Measurements from ENCODE around the gene NCOA4. TPM values are rescaled to one million over a fixed set of nuclear protein-coding genes. Genes with fewer than 3 reads are reported as not detected.
A peak's percentile ranks its signal among the peaks of the same experiment; 100 is the strongest.

The NCOA4 gene
- total and polyA plus RNA-seq, 2 of the 8 experiments (the other 6 are each of a cell fraction or from before 2014, with no cell fraction given) = 28.9 to 65.2 TPM

- 97% methylated on average over 2 of the region's 2 CpGs; no CpG with 5 or more reads in 1 of the 2 experiments for WGBS, 2 experiments (ENCODE audit: extremely low coverage in 1 of 2, insufficient coverage in 1 of 2, insufficient read length in 1 of 2, insufficient replicate concordance in 2 of 2, low coverage in 1 of 2, low lambda C conversion rate in 2 of 2, missing lambda C conversion rate in 1 of 2)
- no peak overlapping the region for H3K9ac ChIP-seq (replicated peaks in 1 of 4; ENCODE audit: extremely low read depth in 1 of 4, low read depth in 3 of 4, low read length in 3 of 4)
- TF ChIP-seq RBBP5 (IDR thresholded peaks at IDR 0.05; ENCODE audit: borderline replicate concordance, low read depth, low read length) (no peak), ATF2 (IDR thresholded peaks at IDR 0.05; ENCODE audit: low read length) (no peak), SP2 (IDR thresholded peaks at IDR 0.05; ENCODE audit: low read length) (no peak), RAD21 (IDR thresholded peaks at IDR 0.05 in 1 of 2, conservative IDR thresholded peaks at IDR 0.05 in 1 of 2; ENCODE audit: low read depth in 2 of 2, low read length in 2 of 2) (no peak), TEAD4 (IDR thresholded peaks at IDR 0.05; ENCODE audit: low read depth, low read length) (no peak), EP300 (IDR thresholded peaks at IDR 0.05; ENCODE audit: borderline replicate concordance in 1 of 2, low read depth in 2 of 2, low read length in 2 of 2) (no peak), RXRA (IDR thresholded peaks at IDR 0.05; ENCODE audit: insufficient read depth, low read depth, low read length) (no peak), SP1 (IDR thresholded peaks at IDR 0.05; ENCODE audit: low read depth, low read length) (no peak), JUND (IDR thresholded peaks at IDR 0.05; ENCODE audit: low read length) (no peak), CBX8 (IDR thresholded peaks at IDR 0.05; ENCODE audit: borderline replicate concordance, low read depth, low read length) (no peak), FOSL1 (IDR thresholded peaks at IDR 0.05; ENCODE audit: insufficient read depth, low read depth, low read length) (no peak), SP4 (IDR thresholded peaks at IDR 0.05; ENCODE audit: low read length) (no peak)
Observed at GRCh38 chr10:46048152-46048551, 17.7 kb upstream of the NCOA4 start.

More at GRCh38 chr10:46048152-46048551, 17.7 kb upstream of the NCOA4 start:
- Histone ChIP-seq H3K18ac (ENCODE audit: extremely low read depth, low read length) (no peak overlapping the region), H2BK15ac (ENCODE audit: low read length) (no peak overlapping the region; the same call in 1 of the 2 replicates), H3K27ac (ENCODE audit: low read depth, low read length) (no peak overlapping the region), H2AFZ (ENCODE audit: low read length) (0 out of 2 replicates have a peak overlapping the region, but pooled peaks have one; percentile 62), H4K91ac (replicated peaks; ENCODE audit: insufficient read length, low read length) (no peak overlapping the region), H3K4ac (replicated peaks; ENCODE audit: insufficient read length, low read depth, low read length) (no peak overlapping the region), H2AK5ac (ENCODE audit: low read depth, low read length) (no peak overlapping the region), H3K4me1 (replicated peaks in 1 of 4; ENCODE audit: control insufficient read depth in 3 of 4, insufficient read depth in 4 of 4, low read length in 3 of 4) (peaks cover 0 to 6% (median 0%) of the 10 kb centered on the region in 4 experiments; a peak in 2 of 7 replicates), H3K36me3 (ENCODE audit: control insufficient read depth in 2 of 4, insufficient read depth in 4 of 4, low read length in 3 of 4) (no peaks in the 10 kb centered on the region), H3K56ac (replicated peaks; ENCODE audit: insufficient read length, low read depth, low read length) (no peak overlapping the region), H2BK20ac (ENCODE audit: low read length) (no peak overlapping the region), H3K9me3 (ENCODE audit: insufficient read depth in 2 of 2, low read depth in 1 of 2, low read length in 1 of 2) (no peaks in the 10 kb centered on the region), H3K27me3 (replicated peaks in 1 of 4; ENCODE audit: control insufficient read depth in 3 of 4, extremely low read depth in 1 of 4, insufficient read depth in 3 of 4, low read length in 3 of 4) (no peaks in the 10 kb centered on the region), H2BK5ac (ENCODE audit: low read depth, low read length) (no peak overlapping the region), H4K20me1 (replicated peaks in 1 of 2; ENCODE audit: control insufficient read depth in 1 of 2, insufficient read depth in 2 of 2, low read length in 2 of 2) (no peaks in the 10 kb centered on the region), H3K14ac (ENCODE audit: insufficient read length) (no peak overlapping the region), H3K23me2 (ENCODE audit: low read depth, low read length) (no peaks in the 10 kb centered on the region; the same call in 1 of the 2 replicates), H3K23ac (ENCODE audit: insufficient read length) (no peak overlapping the region), H2BK120ac (replicated peaks; ENCODE audit: low read depth, low read length) (no peak overlapping the region), H2BK12ac (ENCODE audit: low read depth, low read length) (no peak overlapping the region), H4K5ac (ENCODE audit: insufficient read length, low read depth, low read length) (no peak overlapping the region), H3K4me2 (ENCODE audit: insufficient read depth in 1 of 2, low read depth in 2 of 2, low read length in 2 of 2) (no peak overlapping the region), H4K8ac (ENCODE audit: extremely low read depth, insufficient read depth, low read length) (no peak overlapping the region; the same call in 1 of the 2 replicates), H3K79me2 (ENCODE audit: control insufficient read depth in 1 of 2, insufficient read depth in 2 of 2, low read length in 2 of 2) (no peaks in the 10 kb centered on the region), H3K79me1 (ENCODE audit: low read depth, low read length) (no peaks in the 10 kb centered on the region), H3K4me3 (ENCODE audit: extremely low read depth in 1 of 4, insufficient read depth in 2 of 4, low read depth in 3 of 4, low read length in 4 of 4) (no peak overlapping the region)
- no peak for FAIRE-seq
- ChIA-PET POLR2A (ENCODE audit: partially characterized antibody) (interaction anchor here (1.1 kb wide), 1 partner anchor 45 kb away, joined by 3 read pairs; no protein-coding TSS in a partner anchor), CTCF (ENCODE audit: partially characterized antibody) (interaction anchor here (0.8 to 0.9 kb wide), 2 partner anchors 16 to 18 kb away, joined by 3 read pairs; no protein-coding TSS in a partner anchor)
- DNase-seq (ENCODE audit: low read depth in 1 of 2, low spot score in 2 of 2) = no peak
